Astrocyte of the hippocampus (primary cell): ENCODE results near the gene ZFR2.

Source experiments
- DNase-seq: peaks from one replicate; pipeline ENCODE4 v3.0.0; 2011; ENCODE audit warnings: low read depth, low spot score

ZFR2 gene

GRCh38 chr19:3837922-3838321 is 30.9 kb downstream of the ZFR2 start:
- no peak for DNase-seq

- DNase-seq = no peak
These were observed 31.5 kb downstream of the ZFR2 start for GRCh38 chr19:3837332-3837731.

- no peak for DNase-seq
These were observed 32.0 kb downstream of the ZFR2 start for GRCh38 chr19:3836887-3837286.

- no peak for DNase-seq
These were observed 33.8 kb downstream of the ZFR2 start for GRCh38 chr19:3835055-3835435.

- DNase-seq = no peak
These were observed 34.3 kb downstream of the ZFR2 start for GRCh38 chr19:3834349-3835054.

GRCh38 chr19:3833578-3834348 is 35.1 kb downstream of the ZFR2 start:
- DNase-seq = no peak

GRCh38 chr19:3832001-3832400 is 36.8 kb downstream of the ZFR2 start:
- no peak for DNase-seq

GRCh38 chr19:3831601-3832000 is 37.2 kb downstream of the ZFR2 start:
- no peak for DNase-seq

- DNase-seq = no peak
These were observed 37.9 kb downstream of the ZFR2 start for GRCh38 chr19:3830621-3831589.

- no peak for DNase-seq
These were observed 41.5 kb downstream of the ZFR2 start for GRCh38 chr19:3827306-3827705.

- DNase-seq = no peak
These were observed 42.7 kb downstream of the ZFR2 start for GRCh38 chr19:3826163-3826562.

- DNase-seq = no peak
These were observed 43.4 kb downstream of the ZFR2 start for GRCh38 chr19:3825286-3825956.

- DNase-seq = no peak
These were observed 45.5 kb downstream of the ZFR2 start for GRCh38 chr19:3823350-3823713.

GRCh38 chr19:3822683-3823349 is 46.0 kb downstream of the ZFR2 start:
- no peak for DNase-seq

- peak; percentile 49 for DNase-seq
These were observed 46.9 kb downstream of the ZFR2 start for GRCh38 chr19:3821857-3822364.

- no peak for DNase-seq
These were observed 47.7 kb downstream of the ZFR2 start for GRCh38 chr19:3821156-3821555.

GRCh38 chr19:3819989-3820388 is 48.8 kb downstream of the ZFR2 start:
- DNase-seq = no peak

- DNase-seq = no peak
These were observed 49.9 kb downstream of the ZFR2 start for GRCh38 chr19:3818918-3819317.

GRCh38 chr19:3818466-3818865 is 50.4 kb downstream of the ZFR2 start:
- peak; percentile 41 for DNase-seq

- DNase-seq = no peak
These were observed 51.1 kb downstream of the ZFR2 start for GRCh38 chr19:3817761-3818160.
